B cell (primary cell): ENCODE results near the gene TTC28. TPM values are rescaled to one million over a fixed set of nuclear protein-coding genes. Genes with fewer than 3 reads are reported as not detected.

Source experiments
- ATAC-seq: fragments of 200-7000 bp; cut with Tn5 transposase; one replicate; pipeline ENCODE4 v1.10.0; 2021; ENCODE audit warnings: low read depth, mild to moderate bottlenecking, moderate number of reproducible peaks, moderate library complexity
- CTCF ChIA-PET: fragments of 350-600 bp; sonication (Branson Sonifier 250); formaldehyde crosslinking; loops from one replicate; lab custom pipeline; 2021; ENCODE audit warnings: antibody characterized with exemption, inconsistent platforms; lab: Charles Lee
- POLR2A ChIA-PET: fragments of 350-600 bp; sonication (Branson Sonifier 250); formaldehyde crosslinking; loops from one replicate; lab custom pipeline; 2021; ENCODE audit warnings: antibody characterized with exemption; lab: Charles Lee
- DNase-seq: peaks from one replicate; pipeline ENCODE4 v3.0.0; 2013
- H2AFZ ChIP-seq: 2 replicates; pipeline ENCODE4 v1.6.1; 2012; ENCODE audit warnings: mild to moderate bottlenecking, low read depth, low read length; ENCODE audit not compliant: insufficient read depth, poor library complexity, severe bottlenecking
- H3K27ac ChIP-seq, 2 donors: 1 replicate in 1 of 2; 2 replicates in 1 of 2; pipeline ENCODE4 v1.5.1; 2012 to 2013; ENCODE audit warnings: low read length in 2 of 2, mild to moderate bottlenecking in 2 of 2, moderate library complexity in 1 of 2
- H3K27me3 ChIP-seq, 4 experiments: fragments of 200-600 bp in 1 of 4; sonication (generic) in 1 of 4; replicated peaks in 1 of 4; 1 replicate in 2 of 4; 2 replicates in 2 of 4; pipeline versions ENCODE4 v1.6.1 to v1.7.0; 2013 to 2016; ENCODE audit warnings: low read length in 3 of 4, mild to moderate bottlenecking in 2 of 4, mixed read lengths in 1 of 4, moderate library complexity in 1 of 4; ENCODE audit not compliant: insufficient read depth in 4 of 4, control insufficient read depth in 3 of 4; ENCODE audit errors: control extremely low read depth in 1 of 4
- H3K36me3 ChIP-seq, 2 experiments: replicated peaks in 1 of 2; 1 replicate in 1 of 2; 2 replicates in 1 of 2; pipeline versions ENCODE4 v1.6.1 to v1.7.1; 2013; ENCODE audit warnings: low read length in 1 of 2; ENCODE audit not compliant: insufficient read depth in 2 of 2, control insufficient read depth in 1 of 2; ENCODE audit errors: control extremely low read depth in 1 of 2, extremely low read depth in 1 of 2
- H3K4me1 ChIP-seq, 2 donors: fragments of 200-600 bp in 1 of 2; sonication (generic) in 1 of 2; 1 replicate in 1 of 2; 2 replicates in 1 of 2; pipeline versions ENCODE4 v1.5.1 to v1.6.1; 2013 to 2017; ENCODE audit warnings: low read length in 2 of 2; ENCODE audit not compliant: control insufficient read depth in 2 of 2, insufficient read depth in 2 of 2
- H3K4me2 ChIP-seq: replicated peaks from 2 replicates; pipeline ENCODE3; 2012; ENCODE audit warnings: mild to moderate bottlenecking, low read depth, low read length; ENCODE audit not compliant: poor library complexity, severe bottlenecking
- H3K4me3 ChIP-seq, 5 experiments: fragments of 200-600 bp in 1 of 5; sonication (generic) in 1 of 5; 1 replicate in 3 of 5; 2 replicates in 2 of 5; pipeline versions ENCODE4 v1.5.1 to v1.7.0; 2011 to 2016; ENCODE audit warnings: low read length in 4 of 5, mild to moderate bottlenecking in 4 of 5, low read depth in 2 of 5, control low read depth in 1 of 5, moderate library complexity in 1 of 5; ENCODE audit not compliant: insufficient read depth in 1 of 5; ENCODE audit errors: control extremely low read depth in 1 of 5, extremely low read depth in 1 of 5
- H3K79me2 ChIP-seq: fragments of 200-600 bp; sonication (generic); one replicate; pipeline ENCODE4 v1.6.0; 2016; ENCODE audit warnings: low read length; ENCODE audit not compliant: control insufficient read depth, insufficient read depth
- H3K9ac ChIP-seq: fragments of 200-600 bp; sonication (generic); 2 replicates; pipeline ENCODE4 v1.6.1; 2017; ENCODE audit warnings: mild to moderate bottlenecking, low read length, moderate library complexity
- H3K9me3 ChIP-seq, 3 donors: one replicate each; pipeline versions ENCODE4 v1.6.1 to v1.7.1; 2013; ENCODE audit warnings: low read length in 2 of 3; ENCODE audit not compliant: control insufficient read depth in 2 of 3, insufficient read depth in 1 of 3; ENCODE audit errors: control extremely low read depth in 1 of 3
- H4K20me1 ChIP-seq: 2 replicates; pipeline ENCODE4 v1.6.0; 2012; ENCODE audit warnings: mild to moderate bottlenecking, low read length; ENCODE audit not compliant: insufficient read depth, control insufficient read depth, poor library complexity, severe bottlenecking
- H3K27ac Mint-ChIP-seq: one replicate; pipeline ENCODE4 v1.8.0; 2021; ENCODE audit warnings: mixed read lengths
- H3K27me3 Mint-ChIP-seq: one replicate; pipeline ENCODE4 v1.8.0; 2021; ENCODE audit warnings: mixed read lengths
- H3K4me1 Mint-ChIP-seq: one replicate; pipeline ENCODE4 v1.8.0; 2021; ENCODE audit warnings: mixed read lengths
- H3K4me3 Mint-ChIP-seq: one replicate; pipeline ENCODE4 v1.8.0; 2021; ENCODE audit warnings: mixed read lengths
- H3K9me3 Mint-ChIP-seq: one replicate; pipeline ENCODE4 v1.8.0; 2022; ENCODE audit warnings: mixed read lengths; ENCODE audit not compliant: insufficient read depth
- EZH2 ChIP-seq: IDR thresholded peaks from 2 replicates; pipeline ENCODE4 v1.6.1; 2012; ENCODE audit warnings: borderline replicate concordance, low read depth, mild to moderate bottlenecking, moderate library complexity, low read length; ENCODE audit not compliant: insufficient read depth, poor library complexity, severe bottlenecking
- WGBS: methylation state at CpG from one replicate; pipeline ENCODE4 v1.1.5; 2013; ENCODE audit warnings: missing lambda C conversion rate; ENCODE audit not compliant: insufficient coverage; 5-methylcytosine and 5-hydroxymethylcytosine counted together
- intact Hi-C: fragments of 100-400 bp; cut with micrococcal nuclease; formaldehyde crosslinking; loops from one replicate; pipeline ENCODE4 v1.10.0; 2022
- polyA plus RNA-seq: library from polyadenylated mRNA; depleted of rRNA; stranded (reverse); fragments of >200 nt; gene quantifications from 2 replicates; pipeline ENCODE4 v1.2.3, GENCODE V29; 2012
- total RNA-seq, 2 donors: library from RNA; stranded (reverse); fragments of 120-200 nt in 1 of 2; gene quantifications; 1 replicate in 1 of 2; 2 replicates in 1 of 2; pipeline versions ENCODE4 v1.2.3 to v1.2.4, GENCODE V29; 2013 to 2022
- TF ChIP-seq, protein P1 (sequence below): fragments of 200-600 bp; IDR thresholded peaks from one replicate; pipeline ENCODE4 v1.8.0; 2022; ENCODE audit warnings: antibody characterized with exemption, mild to moderate bottlenecking

Gene TTC28
- total and polyA plus RNA-seq, 2 donors (not counting 1 experiment from before 2014, with no cell fraction given), result 4.5 to 7.3 TPM

DNA sequence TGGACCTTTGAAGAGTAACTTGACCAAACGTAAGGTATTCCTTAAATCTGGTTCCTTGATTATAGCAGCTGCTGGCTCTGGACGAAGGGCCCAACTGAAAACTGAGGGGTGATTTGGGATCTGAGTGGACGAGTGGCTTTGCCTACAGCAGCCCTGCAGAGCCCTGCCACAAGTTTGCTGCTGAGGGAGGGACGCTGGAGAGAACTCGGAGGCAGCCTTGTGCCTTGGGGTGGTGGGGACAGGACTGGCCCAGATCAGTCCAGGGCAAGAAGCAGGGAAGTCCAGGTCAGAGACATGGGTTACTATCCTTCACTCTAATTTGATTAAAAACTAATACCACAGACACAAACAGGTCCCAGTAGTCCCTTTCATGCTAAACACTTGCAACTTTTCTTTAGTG lies 671.0 kb downstream of the TTC28 start:
- POLR2A ChIA-PET, result no interaction called here
- no peaks in the 10 kb centered on the region for H3K4me1 ChIP-seq
- H3K27ac ChIP-seq, result no peak overlapping the region
- no peaks in the 10 kb centered on the region for H3K36me3 ChIP-seq
- Mint-ChIP-seq H3K9me3 (no peaks in the 10 kb centered on the region), H3K27me3 (no peaks in the 10 kb centered on the region), H3K4me3 (no peak overlapping the region), H3K27ac (no peak overlapping the region), H3K4me1 (no peaks in the 10 kb centered on the region)
- H3K4me2 ChIP-seq, result no peak overlapping the region
- H3K9me3 ChIP-seq, result no peaks in the 10 kb centered on the region
- CTCF ChIA-PET, result interaction anchor here (0.6 to 15.0 kb wide), 7 partner anchors 8 to 132 kb away, joined by 3 to 342 read pairs (median 3); partner anchors contain the start of gene PITPNB
- WGBS, result 88% methylated on average over 5 of the region's 5 CpGs
- H3K4me3 ChIP-seq, result no peak overlapping the region
- intact Hi-C loops, result loop anchor here (1.0 to 5.0 kb wide), 3 partner anchors 127 to 1331 kb away; no protein-coding TSS in a partner anchor
- no peak for ATAC-seq
- no peaks in the 10 kb centered on the region for H3K79me2 ChIP-seq
- H3K9ac ChIP-seq, result no peak overlapping the region
- TF ChIP-seq, protein P1, sequence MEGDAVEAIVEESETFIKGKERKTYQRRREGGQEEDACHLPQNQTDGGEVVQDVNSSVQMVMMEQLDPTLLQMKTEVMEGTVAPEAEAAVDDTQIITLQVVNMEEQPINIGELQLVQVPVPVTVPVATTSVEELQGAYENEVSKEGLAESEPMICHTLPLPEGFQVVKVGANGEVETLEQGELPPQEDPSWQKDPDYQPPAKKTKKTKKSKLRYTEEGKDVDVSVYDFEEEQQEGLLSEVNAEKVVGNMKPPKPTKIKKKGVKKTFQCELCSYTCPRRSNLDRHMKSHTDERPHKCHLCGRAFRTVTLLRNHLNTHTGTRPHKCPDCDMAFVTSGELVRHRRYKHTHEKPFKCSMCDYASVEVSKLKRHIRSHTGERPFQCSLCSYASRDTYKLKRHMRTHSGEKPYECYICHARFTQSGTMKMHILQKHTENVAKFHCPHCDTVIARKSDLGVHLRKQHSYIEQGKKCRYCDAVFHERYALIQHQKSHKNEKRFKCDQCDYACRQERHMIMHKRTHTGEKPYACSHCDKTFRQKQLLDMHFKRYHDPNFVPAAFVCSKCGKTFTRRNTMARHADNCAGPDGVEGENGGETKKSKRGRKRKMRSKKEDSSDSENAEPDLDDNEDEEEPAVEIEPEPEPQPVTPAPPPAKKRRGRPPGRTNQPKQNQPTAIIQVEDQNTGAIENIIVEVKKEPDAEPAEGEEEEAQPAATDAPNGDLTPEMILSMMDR, result no peak
- no peak for TF ChIP-seq EZH2
- H3K27me3 ChIP-seq, result no peaks in the 10 kb centered on the region
- no peak overlapping the region for H2AFZ ChIP-seq
- no peak for DNase-seq
- H4K20me1 ChIP-seq, result no peaks in the 10 kb centered on the region

DNA sequence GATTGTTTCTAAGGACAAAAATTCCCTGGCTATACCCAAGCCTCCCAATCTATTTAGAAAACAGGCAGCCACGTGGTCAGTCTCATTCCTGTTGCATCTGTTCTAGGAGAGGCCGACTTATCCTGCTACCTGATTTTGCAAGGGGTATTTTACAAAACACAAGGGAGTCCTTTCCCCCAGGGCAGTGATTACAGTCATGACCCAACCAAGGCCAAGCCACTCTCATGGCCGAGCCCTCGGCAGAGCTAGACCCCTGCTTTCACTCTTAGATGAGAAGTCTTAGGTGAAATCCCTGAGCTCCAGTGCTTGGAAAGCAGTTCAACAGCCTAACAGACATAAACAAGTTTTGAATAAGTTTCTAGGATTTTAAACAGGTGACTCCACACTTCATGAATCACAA lies 671.6 kb downstream of the TTC28 start:
- no peak for DNase-seq
- Histone ChIP-seq H3K4me3 (no peak overlapping the region), H4K20me1 (no peaks in the 10 kb centered on the region), H3K4me2 (no peak overlapping the region), H3K36me3 (no peaks in the 10 kb centered on the region), H3K27ac (no peak overlapping the region), H3K4me1 (no peaks in the 10 kb centered on the region), H3K79me2 (no peaks in the 10 kb centered on the region), H3K27me3 (no peaks in the 10 kb centered on the region), H3K9ac (no peak overlapping the region), H3K9me3 (no peaks in the 10 kb centered on the region), H2AFZ (no peak overlapping the region)
- 83% methylated on average over 2 of the region's 4 CpGs for WGBS
- H3K9me3 Mint-ChIP-seq, result no peaks in the 10 kb centered on the region
- no peak overlapping the region for H3K4me3 Mint-ChIP-seq
- no peak for ATAC-seq
- no peak overlapping the region for H3K27ac Mint-ChIP-seq
- intact Hi-C loops, result loop anchor here (5.0 kb wide), 2 partner anchors 1251 to 1331 kb away; no protein-coding TSS in a partner anchor
- H3K27me3 Mint-ChIP-seq, result no peaks in the 10 kb centered on the region
- ChIA-PET CTCF (interaction anchor here (1.4 to 15.0 kb wide), 3 partner anchors 9 to 122 kb away, joined by 4 to 342 read pairs (median 6); partner anchors contain the start of gene PITPNB), POLR2A (no interaction called here)
- H3K4me1 Mint-ChIP-seq, result no peaks in the 10 kb centered on the region
- TF ChIP-seq, protein P1, result no peak
- no peak for TF ChIP-seq EZH2
